Astrocyte (in vitro differentiated cells and primary cell): ENCODE data around the gene RAB4A. TPM values are rescaled to one million over a fixed set of nuclear protein-coding genes. Genes with fewer than 3 reads are reported as not detected.

ENCODE experiments used
- DNase-seq: peaks from one replicate; pipeline ENCODE4 v3.0.0-alpha.2; 2010; ENCODE audit warnings: low read depth
- FAIRE-seq: peaks from 2 replicates; lab custom pipeline; 2011; peaks lifted over from hg19 to GRCh38; lab: Jason Lieb, UNC
- H2AFZ ChIP-seq: 2 replicates; pipeline ENCODE4 v1.6.0; 2012; ENCODE audit warnings: low read depth, low read length, inconsistent platforms
- H3K27ac ChIP-seq: 2 replicates; pipeline ENCODE4 v1.5.1; 2011; ENCODE audit warnings: low read depth, low read length, inconsistent platforms
- H3K27me3 ChIP-seq: 2 replicates; pipeline ENCODE4 v1.6.0; 2011; ENCODE audit warnings: low read length, inconsistent platforms; ENCODE audit not compliant: insufficient read depth
- H3K36me3 ChIP-seq: 2 replicates; pipeline ENCODE4 v1.5.1; 2011; ENCODE audit warnings: low read length, inconsistent platforms; ENCODE audit not compliant: insufficient read depth
- H3K4me1 ChIP-seq: 2 replicates; pipeline ENCODE4 v1.5.1; 2011; ENCODE audit warnings: low read length, inconsistent platforms; ENCODE audit not compliant: insufficient read depth
- H3K4me2 ChIP-seq: 2 replicates; pipeline ENCODE4 v1.6.0; 2012; ENCODE audit warnings: low read length, inconsistent platforms
- H3K4me3 ChIP-seq: 2 replicates; pipeline ENCODE4 v1.5.1; 2011; ENCODE audit warnings: low read depth, mild to moderate bottlenecking, low read length, inconsistent platforms; ENCODE audit not compliant: insufficient read depth
- H3K79me2 ChIP-seq: 2 replicates; pipeline ENCODE4 v1.6.0; 2012; ENCODE audit warnings: mild to moderate bottlenecking, low read length, inconsistent platforms; ENCODE audit not compliant: insufficient read depth
- H3K9ac ChIP-seq: 2 replicates; pipeline ENCODE4 v1.6.0; 2012; ENCODE audit warnings: mild to moderate bottlenecking, low read length, inconsistent platforms
- H3K9me3 ChIP-seq: 2 replicates; pipeline ENCODE4 v1.5.1; 2012; ENCODE audit warnings: low read depth, mild to moderate bottlenecking, low read length, inconsistent platforms; ENCODE audit not compliant: insufficient read depth
- H4K20me1 ChIP-seq: 2 replicates; pipeline ENCODE4 v1.6.0; 2012; ENCODE audit warnings: low read length, inconsistent platforms; ENCODE audit not compliant: insufficient read depth
- H3K27ac Mint-ChIP-seq: one replicate; pipeline ENCODE4 v1.8.0; 2021; ENCODE audit warnings: mild to moderate bottlenecking, mixed read lengths; ENCODE audit not compliant: unreplicated experiment
- H3K27me3 Mint-ChIP-seq: one replicate; pipeline ENCODE4 v1.8.0; 2021; ENCODE audit warnings: low read depth, mixed read lengths; ENCODE audit not compliant: unreplicated experiment
- H3K36me3 Mint-ChIP-seq: one replicate; pipeline ENCODE4 v1.8.0; 2021; ENCODE audit warnings: low read depth, mixed read lengths; ENCODE audit not compliant: unreplicated experiment
- H3K4me1 Mint-ChIP-seq: one replicate; pipeline ENCODE4 v1.8.0; 2021; ENCODE audit warnings: low read depth, mixed read lengths; ENCODE audit not compliant: unreplicated experiment
- H3K4me3 Mint-ChIP-seq: one replicate; pipeline ENCODE4 v1.8.0; 2021; ENCODE audit warnings: mild to moderate bottlenecking, moderate library complexity, mixed read lengths; ENCODE audit not compliant: unreplicated experiment
- H3K9me3 Mint-ChIP-seq: one replicate; pipeline ENCODE4 v1.8.0; 2021; ENCODE audit warnings: mild to moderate bottlenecking, mixed read lengths; ENCODE audit not compliant: unreplicated experiment
- CTCF ChIP-seq: IDR thresholded peaks from 2 replicates; pipeline ENCODE4 v1.5.1; 2011; ENCODE audit warnings: low read depth, mild to moderate bottlenecking, inconsistent platforms, low read length, moderate library complexity; ENCODE audit not compliant: insufficient read depth
- EZH2 ChIP-seq: IDR thresholded peaks from 2 replicates; pipeline ENCODE4 v1.6.1; 2012; ENCODE audit warnings: mild to moderate bottlenecking, low read length, inconsistent platforms; ENCODE audit not compliant: insufficient read depth
- total RNA-seq: library from RNA; stranded (reverse); gene quantifications from 2 replicates; pipeline ENCODE4 v1.2.1, GENCODE V29; 2021

The RAB4A gene
- total RNA-seq, 1 donor from 2014 or later: 58.6 TPM

- no peaks in the 10 kb centered on the region for H3K79me2 ChIP-seq
- Mint-ChIP-seq H3K4me1 (peaks cover 26% of the 10 kb centered on the region), H3K27ac (peak overlapping the region; percentile 31), H3K4me3 (no peak overlapping the region), H3K27me3 (no peaks in the 10 kb centered on the region), H3K36me3 (peaks cover 21% of the 10 kb centered on the region), H3K9me3 (no peaks in the 10 kb centered on the region)
- H3K4me2 ChIP-seq: no peak overlapping the region
- FAIRE-seq: no peak
- no peak for DNase-seq
- no peaks in the 10 kb centered on the region for H4K20me1 ChIP-seq
- H3K27me3 ChIP-seq: no peaks in the 10 kb centered on the region
- TF ChIP-seq EZH2: no peak
- TF ChIP-seq CTCF: no peak
- no peak overlapping the region for H3K9ac ChIP-seq
- no peak overlapping the region for H2AFZ ChIP-seq
- no peak overlapping the region for H3K4me3 ChIP-seq
- peaks cover 3% of the 10 kb centered on the region for H3K4me1 ChIP-seq
- H3K27ac ChIP-seq: no peak overlapping the region
- peaks cover 14% of the 10 kb centered on the region for H3K36me3 ChIP-seq
- H3K9me3 ChIP-seq: no peaks in the 10 kb centered on the region
Observed at GRCh38 chr1:229297746-229298145, 26.8 kb downstream of the RAB4A start.

- Histone ChIP-seq H3K9me3 (no peaks in the 10 kb centered on the region), H3K79me2 (no peaks in the 10 kb centered on the region), H3K4me3 (no peak overlapping the region), H3K9ac (no peak overlapping the region), H4K20me1 (no peaks in the 10 kb centered on the region), H2AFZ (no peak overlapping the region), H3K36me3 (peaks cover 18% of the 10 kb centered on the region), H3K27ac (no peak overlapping the region), H3K4me1 (peaks cover 3% of the 10 kb centered on the region), H3K27me3 (no peaks in the 10 kb centered on the region), H3K4me2 (no peak overlapping the region)
- H3K4me3 Mint-ChIP-seq: no peak overlapping the region
- DNase-seq (no peak), FAIRE-seq (no peak)
- no peak overlapping the region for H3K27ac Mint-ChIP-seq
- H3K27me3 Mint-ChIP-seq: no peaks in the 10 kb centered on the region
- H3K9me3 Mint-ChIP-seq: no peaks in the 10 kb centered on the region
- H3K36me3 Mint-ChIP-seq: peaks cover 19% of the 10 kb centered on the region
- peaks cover 26% of the 10 kb centered on the region for H3K4me1 Mint-ChIP-seq
- TF ChIP-seq EZH2: no peak
- TF ChIP-seq CTCF: no peak
Observed at GRCh38 chr1:229298420-229298819, 27.5 kb downstream of the RAB4A start.

GRCh38 chr1:229298887-229299503, 28.1 kb downstream of the RAB4A start:
- H2AFZ ChIP-seq: no peak overlapping the region
- H3K4me3 Mint-ChIP-seq: no peak overlapping the region
- H3K9me3 ChIP-seq: no peaks in the 10 kb centered on the region
- peaks cover 3% of the 10 kb centered on the region for H3K4me1 ChIP-seq
- no peak for TF ChIP-seq EZH2
- TF ChIP-seq CTCF: no peak
- no peaks in the 10 kb centered on the region for H3K79me2 ChIP-seq
- no peaks in the 10 kb centered on the region for H3K9me3 Mint-ChIP-seq
- H3K27me3 Mint-ChIP-seq: no peaks in the 10 kb centered on the region
- no peaks in the 10 kb centered on the region for H4K20me1 ChIP-seq
- peaks cover 16% of the 10 kb centered on the region for H3K36me3 Mint-ChIP-seq
- peaks cover 26% of the 10 kb centered on the region for H3K4me1 Mint-ChIP-seq
- H3K27me3 ChIP-seq: no peaks in the 10 kb centered on the region
- H3K4me2 ChIP-seq: no peak overlapping the region
- DNase-seq: no peak
- H3K27ac ChIP-seq: no peak overlapping the region
- H3K27ac Mint-ChIP-seq: no peak overlapping the region
- H3K9ac ChIP-seq: no peak overlapping the region
- no peak overlapping the region for H3K4me3 ChIP-seq
- H3K36me3 ChIP-seq: peaks cover 24% of the 10 kb centered on the region
- FAIRE-seq: no peak
